OCI-LY7 (cell line): ENCODE results near the gene NMRAL1. TPM values are rescaled to one million over a fixed set of nuclear protein-coding genes. Genes with fewer than 3 reads are reported as not detected.

Experiments used
- BruUV-seq: library from RNA; stranded (reverse); fragments of 400-500 nt; replicated peaks from 2 replicates; lab custom pipeline; 2021; lab: Mats Ljungman, UMichigan
- CTCF ChIA-PET: fragments of 300-600 bp; sonication (Branson Sonifier 250); formaldehyde crosslinking; loops from one replicate; lab custom pipeline; 2022; ENCODE audit warnings: antibody characterized with exemption; ENCODE audit not compliant: unreplicated experiment; lab: Charles Lee
- POLR2A ChIA-PET: fragments of 300-600 bp; sonication (Branson Sonifier 250); formaldehyde crosslinking; loops from one replicate; lab custom pipeline; 2022; ENCODE audit warnings: antibody characterized with exemption; lab: Charles Lee
- DNase-seq: peaks from one replicate; pipeline ENCODE4 v3.0.0-alpha.2; 2015; ENCODE audit warnings: low spot score
- H2AFZ ChIP-seq: fragments of 200-600 bp; sonication (generic), shearing (Covaris generic); 2 replicates; pipeline ENCODE4 v1.6.1; 2014; ENCODE audit warnings: mild to moderate bottlenecking, antibody characterized with exemption, low read length, moderate library complexity
- H3K27ac ChIP-seq: fragments of 200-600 bp; sonication (generic); 2 replicates; pipeline ENCODE4 v1.5.1; 2014; ENCODE audit warnings: mixed run types, low read depth, mild to moderate bottlenecking, moderate library complexity, low read length, inconsistent platforms; ENCODE audit not compliant: poor library complexity, severe bottlenecking
- H3K36me3 ChIP-seq: fragments of 200-600 bp; sonication (generic); 2 replicates; pipeline ENCODE4 v1.6.1; 2014; ENCODE audit warnings: mild to moderate bottlenecking, antibody characterized with exemption, low read length, moderate library complexity, mixed read lengths; ENCODE audit not compliant: insufficient read depth
- H3K4me1 ChIP-seq: fragments of 200-600 bp; sonication (generic); 2 replicates; pipeline ENCODE4 v1.5.1; 2014; ENCODE audit warnings: mild to moderate bottlenecking, low read length; ENCODE audit not compliant: insufficient read depth, poor library complexity, severe bottlenecking
- H3K4me2 ChIP-seq: fragments of 200-600 bp; sonication (generic); 2 replicates; pipeline ENCODE4 v1.6.1; 2014; ENCODE audit warnings: mild to moderate bottlenecking, low read length
- H3K4me3 ChIP-seq: fragments of 200-600 bp; sonication (generic); 2 replicates; pipeline ENCODE4 v1.5.1; 2014; ENCODE audit warnings: mild to moderate bottlenecking, low read depth, low read length; ENCODE audit not compliant: poor library complexity, severe bottlenecking
- H3K79me2 ChIP-seq: fragments of 200-600 bp; sonication (generic); 2 replicates; pipeline ENCODE4 v1.6.1; 2016; ENCODE audit warnings: low read depth, mild to moderate bottlenecking, low read length, moderate library complexity, mixed read lengths; ENCODE audit not compliant: insufficient read depth
- H3K9me2 ChIP-seq: fragments of 200-600 bp; sonication (generic); 2 replicates; pipeline ENCODE4 v1.6.1; 2016; ENCODE audit warnings: mild to moderate bottlenecking, low read length, mixed read lengths; ENCODE audit not compliant: insufficient read depth
- H3K9me3 ChIP-seq: fragments of 200-600 bp; sonication (generic); 2 replicates; pipeline ENCODE4 v1.6.1; 2014; ENCODE audit warnings: mild to moderate bottlenecking, mixed run types, low read length, mixed read lengths
- H4K20me1 ChIP-seq: fragments of 200-600 bp; sonication (generic); 2 replicates; pipeline ENCODE4 v1.6.1; 2014; ENCODE audit warnings: mild to moderate bottlenecking, antibody characterized with exemption, low read length, moderate library complexity, mixed read lengths; ENCODE audit not compliant: insufficient read depth
- EZH2phosphoT487 ChIP-seq: fragments of 200-600 bp; sonication (generic); IDR thresholded peaks from 2 replicates; pipeline ENCODE4 v1.6.1; 2018; ENCODE audit warnings: low read depth, borderline replicate concordance, mild to moderate bottlenecking, mixed run types, antibody characterized with exemption, low read length, moderate library complexity, mixed read lengths
- intact Hi-C: fragments of 100-400 bp; cut with micrococcal nuclease; formaldehyde crosslinking; loops from one replicate; pipeline ENCODE4 v1.10.0; 2022; ENCODE audit not compliant: unreplicated experiment
- total RNA-seq, 2 experiments: library from RNA; depleted of rRNA in 1 of 2; stranded (reverse); fragments of >200 nt in 1 of 2; shearing (Covaris generic) in 1 of 2; gene quantifications; 2 replicates each; pipeline ENCODE4 v1.2.3, GENCODE V29; 2014 to 2022
- TF ChIP-seq, protein P1 (sequence below): fragments of 200-600 bp; sonication (generic); conservative IDR thresholded peaks from 2 replicates; pipeline ENCODE4 v1.5.1; 2014; ENCODE audit warnings: mild to moderate bottlenecking, antibody characterized with exemption, low read length, moderate library complexity, mixed read lengths

The NMRAL1 gene
- total RNA-seq, 2 experiments from 2014 or later = 92.8 to 139 TPM

DNA sequence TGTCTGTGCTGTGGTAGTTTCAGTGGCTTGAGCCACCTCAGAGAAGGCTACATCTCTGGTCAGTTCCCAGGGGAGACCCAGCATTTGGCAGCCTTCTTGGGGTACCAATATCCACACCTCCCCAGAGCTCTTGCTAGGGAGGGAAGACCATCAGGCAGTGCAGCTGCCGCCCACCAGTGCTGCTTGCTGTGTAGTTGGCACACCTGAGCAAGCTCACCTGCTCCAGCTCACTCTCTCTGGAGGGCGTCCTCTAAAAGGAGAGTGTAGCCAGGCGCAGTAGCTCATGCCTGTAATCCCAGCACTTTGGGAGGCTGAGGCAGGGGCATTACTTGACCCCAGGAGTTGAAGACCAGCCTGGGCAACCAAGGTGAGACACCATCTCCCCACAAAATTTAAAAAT lies 34.4 kb upstream of the NMRAL1 start:
- Histone ChIP-seq H3K36me3 (peaks cover 65% of the 10 kb centered on the region), H3K4me2 (no peak overlapping the region), H3K79me2 (no peaks in the 10 kb centered on the region), H3K9me2 (no peaks in the 10 kb centered on the region), H3K4me1 (peaks cover 21% of the 10 kb centered on the region), H4K20me1 (0 out of 2 replicates have a peak, but pooled peaks cover 6% of the 10 kb centered on the region), H3K4me3 (no peak overlapping the region), H3K27ac (no peak overlapping the region), H3K9me3 (no peaks in the 10 kb centered on the region), H2AFZ (no peak overlapping the region)
- TF ChIP-seq EZH2phosphoT487 = no peak
- TF ChIP-seq, protein P1, sequence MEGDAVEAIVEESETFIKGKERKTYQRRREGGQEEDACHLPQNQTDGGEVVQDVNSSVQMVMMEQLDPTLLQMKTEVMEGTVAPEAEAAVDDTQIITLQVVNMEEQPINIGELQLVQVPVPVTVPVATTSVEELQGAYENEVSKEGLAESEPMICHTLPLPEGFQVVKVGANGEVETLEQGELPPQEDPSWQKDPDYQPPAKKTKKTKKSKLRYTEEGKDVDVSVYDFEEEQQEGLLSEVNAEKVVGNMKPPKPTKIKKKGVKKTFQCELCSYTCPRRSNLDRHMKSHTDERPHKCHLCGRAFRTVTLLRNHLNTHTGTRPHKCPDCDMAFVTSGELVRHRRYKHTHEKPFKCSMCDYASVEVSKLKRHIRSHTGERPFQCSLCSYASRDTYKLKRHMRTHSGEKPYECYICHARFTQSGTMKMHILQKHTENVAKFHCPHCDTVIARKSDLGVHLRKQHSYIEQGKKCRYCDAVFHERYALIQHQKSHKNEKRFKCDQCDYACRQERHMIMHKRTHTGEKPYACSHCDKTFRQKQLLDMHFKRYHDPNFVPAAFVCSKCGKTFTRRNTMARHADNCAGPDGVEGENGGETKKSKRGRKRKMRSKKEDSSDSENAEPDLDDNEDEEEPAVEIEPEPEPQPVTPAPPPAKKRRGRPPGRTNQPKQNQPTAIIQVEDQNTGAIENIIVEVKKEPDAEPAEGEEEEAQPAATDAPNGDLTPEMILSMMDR = no peak
- ChIA-PET POLR2A (no interaction called here), CTCF (no interaction called here)
- no TSS peak for BruUV-seq
- intact Hi-C loops = loop anchor here (5.0 kb wide), 1 partner anchor 448 kb away; the partner anchor contains the start of gene SEC14L5
- no peak for DNase-seq

DNA sequence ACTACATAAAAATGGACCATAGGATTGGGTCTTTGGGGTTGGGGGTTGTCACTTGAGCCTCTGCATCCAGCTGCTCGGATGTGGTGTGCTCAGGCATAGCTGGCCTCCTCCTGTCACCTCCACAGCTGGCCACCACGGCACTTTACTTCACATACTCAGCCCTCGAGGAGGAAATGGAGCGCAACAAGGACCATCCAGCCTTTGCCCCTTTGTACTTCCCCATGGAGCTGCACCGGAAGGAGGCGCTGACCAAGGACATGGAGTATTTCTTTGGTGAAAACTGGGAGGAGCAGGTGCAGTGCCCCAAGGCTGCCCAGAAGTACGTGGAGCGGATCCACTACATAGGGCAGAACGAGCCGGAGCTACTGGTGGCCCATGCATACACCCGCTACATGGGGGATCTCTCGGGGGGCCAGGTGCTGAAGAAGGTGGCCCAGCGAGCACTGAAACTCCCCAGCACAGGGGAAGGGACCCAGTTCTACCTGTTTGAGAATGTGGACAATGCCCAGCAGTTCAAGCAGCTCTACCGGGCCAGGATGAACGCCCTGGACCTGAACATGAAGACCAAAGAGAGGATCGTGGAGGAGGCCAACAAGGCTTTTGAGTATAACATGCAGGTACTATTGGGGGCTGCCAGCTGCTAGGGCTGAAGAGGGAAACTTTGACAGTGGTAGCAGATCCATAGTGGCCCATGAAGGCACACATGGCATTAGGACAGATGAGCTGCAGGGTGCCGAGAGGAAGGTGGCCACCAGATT lies 33.3 kb upstream of the NMRAL1 start:
- no peak for DNase-seq
- Histone ChIP-seq H3K79me2 (0 out of 2 replicates have a peak, but pooled peaks cover 4% of the 10 kb centered on the region), H2AFZ (no peak overlapping the region), H3K9me2 (no peaks in the 10 kb centered on the region), H3K36me3 (peaks cover 59% of the 10 kb centered on the region), H3K9me3 (no peaks in the 10 kb centered on the region), H3K27ac (no peak overlapping the region), H3K4me1 (peaks cover 28% of the 10 kb centered on the region), H4K20me1 (0 out of 2 replicates have a peak, but pooled peaks cover 6% of the 10 kb centered on the region), H3K4me2 (no peak overlapping the region), H3K4me3 (no peak overlapping the region)
- ChIA-PET POLR2A (interaction anchor here (0.5 to 0.6 kb wide), 2 partner anchors 42 to 64 kb away, joined by 3 read pairs; no protein-coding TSS in a partner anchor), CTCF (interaction anchor here (1.0 to 2.7 kb wide), 2 partner anchors 40 to 45 kb away, joined by 3 to 16 read pairs; no protein-coding TSS in a partner anchor)
- no peak for TF ChIP-seq EZH2phosphoT487
- TF ChIP-seq, protein P1 = no peak
- no TSS peak for BruUV-seq
- intact Hi-C loops = loop anchor here (5.0 kb wide), 1 partner anchor 450 kb away; the partner anchor contains the start of gene SEC14L5
